Frontal cortex (tissue), 4 donors: ENCODE measurements around the gene SLC26A8. TPM values are rescaled to one million over a fixed set of nuclear protein-coding genes. Genes with fewer than 3 reads are reported as not detected.

Experiments used
- DNase-seq, 2 donors: peaks; one replicate each; pipeline ENCODE4 v3.0.0; 2012; ENCODE audit warnings: low spot score in 2 of 2
- FAIRE-seq: peaks from 2 replicates; lab custom pipeline; 2012; peaks lifted over from hg19 to GRCh38; lab: Jason Lieb, UNC
- total RNA-seq: library from RNA; depleted of rRNA; stranded (reverse); fragments of >200 nt; gene quantifications from one replicate; pipeline ENCODE4 v1.2.3, GENCODE V29; 2014
- donor health status: control.
- donor health status: control.
- donor health status: control.

Gene SLC26A8
- total RNA-seq, 1 donor from 2014 or later = 5.7 TPM

DNA sequence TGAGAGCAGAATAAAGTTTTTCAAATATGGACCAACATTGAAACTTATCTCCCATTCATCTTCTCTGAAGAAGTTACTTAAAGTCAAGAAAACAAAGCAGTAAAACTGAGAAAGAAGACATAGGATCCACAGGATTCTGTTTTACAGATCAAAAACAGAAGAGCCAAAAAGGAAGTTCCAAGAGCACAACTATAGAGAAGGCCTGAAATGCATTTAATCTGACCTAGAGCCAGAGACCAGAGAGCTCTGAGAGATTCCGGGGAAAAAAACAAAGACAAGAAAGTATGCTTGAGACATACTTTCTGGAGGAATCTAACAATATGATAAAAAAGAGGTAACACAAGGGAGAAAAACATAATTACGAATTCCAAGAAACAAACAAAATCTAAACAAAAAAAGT is 129.7 kb downstream of the SLC26A8 start:
- FAIRE-seq (no peak), DNase-seq (no peak)

Other genes starting within 250 kb of the SLC26A8 start
- gene CLPSL2, start 248.0 kb downstream of the SLC26A8 start, total RNA-seq = not detected
- gene CLPSL1, start 243.6 kb downstream of the SLC26A8 start, total RNA-seq = not detected
- not detected for gene CLPS, start 227.3 kb downstream of the SLC26A8 start, total RNA-seq
- 0.82 TPM for gene LHFPL5, start 219.3 kb downstream of the SLC26A8 start, total RNA-seq
- gene SRPK1, start 103.5 kb downstream of the SLC26A8 start, total RNA-seq = 128 TPM
- gene MAPK14, start 3.2 kb upstream of the SLC26A8 start, total RNA-seq = 34.2 TPM
- 1.2 TPM for gene MAPK13, start 105.9 kb upstream of the SLC26A8 start, total RNA-seq
- 17.9 TPM for gene BRPF3, start 172.1 kb upstream of the SLC26A8 start, total RNA-seq
- not detected for gene PNPLA1, start 245.4 kb upstream of the SLC26A8 start, total RNA-seq